Ureter (tissue), 1 donor: ENCODE measurements around the gene MAML2. TPM values are rescaled to one million over a fixed set of nuclear protein-coding genes. Genes with fewer than 3 reads are reported as not detected.

Experiments used
- DNase-seq: peaks from one replicate; pipeline ENCODE4 v3.0.0-alpha.2; 2020; ENCODE audit warnings: low spot score
- total RNA-seq: library from RNA; stranded (reverse); gene quantifications from one replicate; pipeline ENCODE4 v1.2.4, GENCODE V29; 2023
- donor health status: DM: yes; HTN: yes; CAD: no.

Gene MAML2
- total RNA-seq, 1 donor from 2014 or later: 35.8 TPM

DNA sequence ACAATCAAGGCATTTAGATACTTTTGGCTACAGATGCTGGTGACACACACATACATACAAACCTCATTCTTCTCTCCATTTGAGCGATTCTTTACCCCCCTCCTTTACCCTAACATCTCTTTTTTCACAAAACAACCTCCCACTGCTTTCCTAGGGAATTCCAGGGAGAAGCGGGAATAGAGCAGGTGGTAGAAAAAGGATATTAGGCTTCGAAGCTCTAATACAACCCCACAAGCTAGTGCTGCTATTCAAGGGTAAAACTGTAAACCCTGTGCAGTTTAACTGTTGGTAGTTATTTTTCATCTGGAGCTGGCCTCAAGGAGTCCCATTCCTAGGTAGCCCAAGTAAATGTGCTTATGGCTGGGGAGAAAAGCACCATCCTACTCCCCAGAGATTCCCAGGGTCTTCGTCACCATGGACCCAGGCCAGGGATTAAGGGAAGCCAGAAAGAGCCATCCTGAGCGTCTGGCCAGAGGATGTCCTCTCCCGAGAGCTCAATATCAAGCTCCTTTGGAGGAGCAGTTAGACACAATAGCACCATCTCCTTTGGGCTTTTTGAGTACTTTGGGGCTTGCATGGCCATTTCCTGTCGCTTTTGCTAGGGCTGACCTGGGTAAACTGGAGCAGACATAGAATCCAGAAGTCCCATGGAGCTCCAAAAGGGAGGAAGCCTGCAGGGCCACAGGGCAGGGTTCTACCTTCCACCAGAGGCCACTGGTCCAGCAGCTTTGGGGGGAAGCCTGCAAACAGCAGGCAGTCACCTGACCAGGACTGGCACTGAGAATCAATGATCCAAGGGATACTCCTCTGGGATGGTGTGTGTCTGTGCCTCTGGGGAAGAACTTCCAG, 3.1 kb downstream of the MAML2 start:
- no peak for DNase-seq

DNA sequence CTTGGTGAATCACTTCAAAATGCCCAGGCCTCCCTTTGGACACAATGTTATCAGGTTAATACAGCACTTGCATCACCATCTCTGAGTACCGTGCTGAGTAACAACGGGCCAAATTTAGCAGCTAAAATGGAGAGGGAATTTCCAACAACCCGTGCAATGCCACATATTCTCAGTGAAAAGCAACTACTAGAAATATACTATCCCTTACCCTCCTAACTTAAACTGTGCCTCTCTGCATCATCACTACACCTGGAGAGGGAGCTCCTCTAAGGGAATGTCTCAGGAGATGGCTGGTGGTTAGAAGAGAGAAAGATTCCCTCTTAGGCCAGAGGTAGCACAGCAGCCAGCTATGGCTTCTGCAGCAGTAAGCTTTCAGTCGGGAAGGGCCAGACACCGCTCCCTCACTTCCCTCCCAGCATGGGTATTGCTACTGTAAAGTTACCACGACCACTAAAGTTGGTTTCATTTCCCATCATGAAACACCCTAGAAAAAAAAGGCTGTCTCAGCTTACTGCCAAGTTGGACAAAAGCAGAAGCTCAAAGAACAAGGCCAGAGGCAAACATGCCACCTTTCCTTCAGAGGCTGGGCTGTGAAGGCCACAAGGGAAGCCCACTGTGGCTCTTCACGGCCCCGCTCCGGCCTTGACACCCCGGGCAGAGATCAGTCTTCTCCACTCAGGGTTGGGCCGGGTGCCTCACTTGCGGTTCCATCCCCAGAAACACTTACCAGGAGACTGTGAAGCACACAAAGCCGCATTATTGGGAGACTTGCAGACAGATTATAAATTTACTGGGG, 3.9 kb downstream of the MAML2 start:
- DNase-seq: no peak

DNA sequence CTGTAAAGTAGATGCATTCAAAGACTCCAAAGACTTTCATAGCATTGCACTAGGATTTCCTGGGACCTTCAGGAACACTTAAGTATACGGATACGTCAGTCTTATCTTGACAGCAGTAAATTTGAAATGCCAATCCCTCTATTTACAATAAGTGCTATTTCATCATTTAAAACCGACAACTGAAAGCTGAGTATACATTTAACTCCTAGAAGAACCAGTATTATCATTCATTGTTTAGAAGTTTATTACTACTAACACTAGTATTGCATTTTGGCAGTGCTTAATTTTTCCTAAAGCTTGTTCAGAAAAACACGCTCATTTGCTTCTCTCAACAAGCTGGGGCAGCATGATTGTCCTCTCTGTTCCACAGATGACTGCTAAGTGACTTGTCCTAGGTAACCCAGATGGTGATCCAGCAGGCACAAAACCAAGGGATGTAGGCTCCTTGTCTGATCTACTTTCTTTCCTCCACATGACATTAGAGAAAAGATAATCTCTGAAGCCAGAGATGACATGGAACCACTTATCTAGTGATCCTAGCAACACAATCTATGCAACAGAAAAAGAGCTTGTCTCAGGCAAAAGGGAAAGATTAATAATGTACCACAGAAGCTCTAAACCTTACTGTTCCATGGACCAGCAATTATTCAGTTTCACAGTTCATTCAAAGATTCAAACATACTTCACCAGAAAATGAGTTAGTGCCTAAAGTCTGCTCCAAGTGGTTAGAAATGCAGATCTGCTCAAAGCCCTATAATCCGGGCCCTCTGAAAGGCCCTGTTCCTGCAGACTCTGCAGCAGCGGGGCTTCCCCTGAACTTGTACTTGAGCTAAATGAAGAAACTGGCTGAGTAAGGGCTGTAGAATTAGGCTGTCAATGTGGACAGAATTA, 5.2 kb downstream of the MAML2 start:
- no peak for DNase-seq

DNA sequence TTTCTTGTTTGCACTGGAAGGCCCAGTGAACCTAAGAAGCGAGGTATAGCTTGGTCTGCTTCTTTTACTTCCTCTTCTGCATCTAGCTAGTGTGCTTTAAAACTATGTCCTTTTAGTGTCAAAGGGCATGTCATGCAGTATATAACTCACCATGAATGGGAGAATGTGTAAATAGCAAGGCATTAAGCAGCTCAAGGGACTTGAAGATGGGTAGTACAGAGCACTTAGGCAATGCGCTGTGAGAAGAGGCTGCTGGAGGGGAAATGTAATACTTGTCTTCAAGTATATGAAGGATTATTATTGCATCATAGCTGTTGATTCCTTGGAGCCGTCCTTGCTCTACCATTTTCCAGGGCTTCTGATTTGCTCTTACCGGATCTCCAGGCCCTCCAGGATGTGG, 7.6 kb downstream of the MAML2 start:
- DNase-seq: no peak

DNA sequence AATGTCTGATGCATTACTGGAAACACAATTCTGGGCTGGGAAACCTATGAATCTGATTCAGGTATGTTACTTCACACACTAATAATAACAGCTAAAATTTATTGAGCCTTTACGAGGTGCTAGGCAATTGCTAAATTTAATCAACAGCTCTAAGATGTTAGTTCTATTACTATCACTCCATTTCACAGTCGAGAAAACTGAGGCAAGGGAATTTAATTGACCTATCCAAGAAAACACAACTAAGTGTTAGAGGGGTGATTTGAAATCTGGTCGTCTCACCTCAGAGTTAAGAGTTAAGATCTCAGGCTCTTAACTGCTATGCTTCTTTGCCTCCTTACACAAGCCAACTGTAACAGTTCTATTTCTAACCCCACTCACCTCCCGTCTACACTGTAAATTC, 8.8 kb downstream of the MAML2 start:
- DNase-seq: no peak

DNA sequence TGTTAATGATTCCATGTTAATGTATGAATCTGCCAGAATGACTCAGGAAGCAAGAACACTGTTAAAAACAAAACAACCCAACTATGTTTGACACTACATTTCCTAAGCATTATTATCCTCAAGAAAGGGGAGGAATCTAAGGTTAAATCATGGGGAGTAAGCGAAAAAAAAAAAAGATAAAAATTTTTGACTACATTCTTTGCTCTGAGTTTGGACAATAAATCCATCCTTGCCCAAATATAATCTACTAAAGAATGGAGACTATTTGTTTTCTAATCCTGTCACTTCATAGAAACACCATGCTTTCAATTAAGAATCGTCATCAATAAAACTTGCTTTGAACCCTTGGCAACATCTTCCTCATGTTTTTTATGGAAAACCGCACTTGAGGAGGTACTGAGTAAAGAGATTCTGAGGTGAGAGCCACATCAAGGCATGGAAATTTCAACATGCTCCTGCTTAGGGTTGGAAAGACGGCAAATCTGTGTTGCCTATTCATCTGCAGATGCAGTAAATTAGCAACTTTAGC, 9.7 kb downstream of the MAML2 start:
- DNase-seq: no peak

DNA sequence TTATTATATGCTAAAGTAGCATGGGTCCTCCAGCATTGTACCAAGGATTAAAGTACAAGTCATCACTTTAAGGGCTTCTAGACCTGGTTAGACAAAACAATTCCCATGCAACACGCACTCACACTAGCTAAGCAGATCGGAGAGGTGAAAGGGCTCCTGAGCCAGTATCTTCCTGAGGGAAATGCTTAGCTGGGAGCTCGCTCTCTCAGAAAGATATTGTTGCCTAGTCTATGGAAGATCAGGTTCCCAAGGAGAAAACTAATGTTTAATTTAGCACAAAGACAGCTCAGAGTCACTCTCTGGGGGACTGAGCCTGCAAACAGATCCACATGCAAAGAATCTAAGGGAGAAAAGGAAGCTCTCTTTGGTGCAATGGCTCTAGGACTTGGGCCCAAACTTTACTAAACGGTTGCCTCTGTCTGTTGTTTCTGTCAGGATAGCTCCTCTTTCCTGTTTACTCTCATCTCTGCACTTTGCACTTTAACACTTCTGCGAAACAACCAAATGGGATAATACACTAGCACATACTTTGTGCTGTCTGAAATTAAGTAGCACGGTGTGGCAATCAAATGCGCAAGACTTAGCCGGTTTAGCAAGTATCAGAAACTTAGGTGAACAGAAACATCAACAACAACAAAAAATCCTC, 10.7 kb downstream of the MAML2 start:
- no peak for DNase-seq

DNA sequence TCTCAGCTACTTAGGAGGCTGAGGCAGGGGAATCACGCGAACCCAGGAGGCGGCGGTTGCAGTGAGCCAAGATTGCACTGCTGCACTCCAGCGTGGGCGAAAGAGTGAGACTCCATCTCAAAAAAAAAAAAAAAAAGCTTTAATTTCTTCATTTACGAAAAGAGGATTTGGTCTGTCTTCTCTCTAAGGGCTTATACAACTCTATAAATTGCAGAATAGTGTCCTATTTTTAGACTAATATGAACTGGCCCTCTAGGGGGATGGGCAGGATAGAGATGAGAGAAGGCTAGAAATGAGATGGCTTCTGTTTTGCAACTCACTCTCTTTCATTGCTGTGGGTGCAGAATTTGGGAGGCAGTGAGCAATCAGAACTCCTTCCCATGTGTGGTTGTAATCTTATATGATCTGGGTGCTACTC, 11.3 kb downstream of the MAML2 start:
- DNase-seq: no peak

DNA sequence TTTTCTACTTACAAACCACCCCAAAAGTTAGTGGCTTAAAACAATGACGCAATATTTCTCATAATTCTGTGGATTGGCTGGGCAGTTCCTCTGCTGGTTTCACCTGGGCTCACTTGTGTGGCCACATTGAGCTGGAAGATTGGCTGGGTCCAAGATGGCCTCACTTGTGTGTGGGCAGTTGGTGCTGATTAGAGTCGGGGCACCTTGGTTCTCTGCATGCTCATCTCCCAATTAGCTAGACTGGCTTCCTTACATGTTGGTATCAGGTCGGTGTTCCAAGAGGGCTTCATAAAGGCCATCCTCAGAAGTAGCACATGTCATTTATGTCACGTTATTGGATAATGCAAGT, 12.5 kb downstream of the MAML2 start:
- no peak for DNase-seq

DNA sequence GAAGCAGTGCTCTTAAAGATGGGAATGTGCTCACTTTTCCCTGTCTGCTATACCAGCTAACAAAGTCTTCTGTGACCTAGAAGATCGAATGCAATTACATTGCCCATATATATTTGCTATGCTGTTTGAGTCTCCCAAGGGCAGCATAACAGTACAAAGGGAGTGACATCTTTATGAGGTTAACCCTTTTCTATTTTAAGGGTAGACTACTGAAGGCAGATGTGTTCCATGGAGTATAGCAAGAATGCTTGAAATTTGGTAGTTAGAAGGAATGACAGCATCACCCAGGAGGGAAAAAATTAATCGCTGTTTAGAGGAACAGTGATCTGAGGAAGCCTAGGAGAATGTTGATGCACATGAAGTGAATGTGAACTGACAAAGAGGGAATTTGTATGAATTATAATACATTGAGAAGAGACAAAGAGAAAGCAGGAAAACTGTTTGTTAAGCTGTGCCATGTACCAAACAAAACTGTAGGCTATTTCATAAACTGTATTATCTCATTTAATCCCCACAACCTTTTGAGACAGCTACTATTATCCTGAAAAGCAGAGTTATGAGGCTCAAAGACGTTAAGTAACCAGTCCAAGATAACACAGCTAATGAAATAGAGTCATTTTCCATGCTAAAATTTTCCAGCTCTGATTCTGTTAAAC, 13.0 kb downstream of the MAML2 start:
- DNase-seq: no peak

DNA sequence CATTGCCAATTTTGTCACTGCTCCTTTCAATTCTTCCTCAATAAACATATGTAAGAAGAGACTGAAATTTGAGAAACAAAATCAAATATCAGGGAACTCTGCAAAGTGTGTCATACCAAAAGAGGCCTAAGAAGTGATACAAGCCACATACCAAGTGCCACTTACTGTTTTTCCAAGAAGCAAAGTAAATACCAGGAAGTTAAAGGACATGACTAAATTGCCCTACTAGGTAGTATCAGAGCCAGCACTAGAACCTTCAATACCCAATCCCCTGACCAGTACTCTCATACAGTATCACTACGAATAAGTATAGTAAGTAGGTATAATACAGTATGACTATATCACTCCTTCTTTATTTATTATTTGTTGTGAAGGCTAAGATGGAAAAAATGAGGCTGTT, 13.6 kb downstream of the MAML2 start:
- no peak for DNase-seq

DNA sequence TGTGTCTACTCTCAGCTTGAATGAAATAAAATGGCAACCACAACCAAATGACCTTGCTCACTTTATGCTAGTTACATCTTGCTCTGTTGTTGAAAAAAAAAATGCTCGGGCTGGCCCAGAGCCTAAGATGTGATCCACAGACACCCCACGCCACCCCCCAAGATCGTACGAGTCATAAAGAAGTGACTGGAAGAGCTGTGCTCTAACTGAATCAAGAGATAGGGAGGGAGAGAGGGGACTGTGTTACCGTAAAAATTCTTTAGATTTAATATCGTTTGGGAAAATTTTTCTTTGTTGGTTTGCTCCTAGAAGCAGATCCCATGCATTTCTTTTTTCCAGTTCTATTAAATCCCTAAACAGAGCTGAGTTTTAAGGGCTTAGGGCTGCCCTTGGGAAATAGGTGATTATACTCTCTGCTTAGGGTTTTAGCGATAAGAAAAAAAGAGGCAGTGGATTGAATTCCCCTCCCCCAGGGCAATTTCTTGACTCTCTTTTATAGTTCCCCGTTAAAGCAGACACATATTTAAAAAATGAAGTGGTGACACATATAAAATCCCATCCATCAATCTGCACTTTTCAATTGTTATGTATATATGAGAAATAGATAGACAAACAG, 14.5 kb downstream of the MAML2 start:
- DNase-seq: no peak

DNA sequence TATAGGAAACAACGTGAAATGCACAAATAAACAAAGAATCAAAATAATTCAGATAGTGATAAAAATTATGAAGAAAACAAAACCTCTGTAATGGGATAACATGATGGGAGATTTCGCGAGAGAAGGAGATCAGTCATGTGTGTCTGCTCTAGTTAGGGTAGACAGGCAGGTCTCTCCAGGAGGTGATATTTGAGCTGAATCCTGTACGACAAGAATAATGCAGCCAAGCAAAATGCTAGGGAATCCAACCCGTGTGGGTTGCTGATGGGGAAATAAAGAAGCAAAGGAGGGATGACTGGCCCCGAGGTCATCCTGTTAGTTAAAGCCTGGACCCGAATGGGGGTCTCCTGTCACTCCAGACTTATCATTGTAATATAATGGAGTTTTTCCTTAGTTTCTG, 16.0 kb downstream of the MAML2 start:
- no peak for DNase-seq

DNA sequence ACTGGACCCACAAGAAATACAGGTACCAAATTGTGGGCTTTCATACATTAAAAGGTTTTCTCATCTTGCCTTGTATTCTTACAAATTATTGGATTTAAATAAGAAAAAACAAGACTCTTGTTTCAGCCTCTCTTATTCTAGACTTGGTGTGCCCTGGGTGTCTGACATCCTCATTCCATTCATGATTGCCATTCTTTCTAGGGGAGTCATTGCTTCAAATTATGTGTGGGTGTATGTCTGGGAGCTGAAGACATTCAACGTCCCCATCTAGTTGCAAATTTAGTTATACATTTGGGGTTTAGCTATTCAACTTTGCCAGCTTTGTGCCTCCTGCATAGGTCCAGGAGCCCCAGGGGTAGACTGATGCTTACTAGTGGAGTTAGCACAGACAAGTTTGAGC, 18.1 kb downstream of the MAML2 start:
- no peak for DNase-seq

DNA sequence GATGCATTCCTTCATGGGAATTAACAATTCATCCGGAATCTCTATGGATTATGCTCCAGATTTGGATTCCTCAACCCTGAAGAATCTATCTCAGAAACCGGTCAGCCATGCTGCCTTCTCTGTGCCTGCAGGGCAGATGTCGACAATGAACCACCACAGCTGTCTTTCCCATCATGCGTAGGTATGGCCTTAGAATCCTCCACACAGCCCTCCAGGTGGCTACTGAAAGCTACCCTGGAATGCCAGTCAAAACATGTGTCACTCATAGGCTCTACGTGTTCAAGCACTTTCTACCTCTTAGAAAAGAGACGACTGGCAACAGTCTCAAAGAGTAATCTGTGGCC, 19.4 kb downstream of the MAML2 start:
- DNase-seq: no peak

DNA sequence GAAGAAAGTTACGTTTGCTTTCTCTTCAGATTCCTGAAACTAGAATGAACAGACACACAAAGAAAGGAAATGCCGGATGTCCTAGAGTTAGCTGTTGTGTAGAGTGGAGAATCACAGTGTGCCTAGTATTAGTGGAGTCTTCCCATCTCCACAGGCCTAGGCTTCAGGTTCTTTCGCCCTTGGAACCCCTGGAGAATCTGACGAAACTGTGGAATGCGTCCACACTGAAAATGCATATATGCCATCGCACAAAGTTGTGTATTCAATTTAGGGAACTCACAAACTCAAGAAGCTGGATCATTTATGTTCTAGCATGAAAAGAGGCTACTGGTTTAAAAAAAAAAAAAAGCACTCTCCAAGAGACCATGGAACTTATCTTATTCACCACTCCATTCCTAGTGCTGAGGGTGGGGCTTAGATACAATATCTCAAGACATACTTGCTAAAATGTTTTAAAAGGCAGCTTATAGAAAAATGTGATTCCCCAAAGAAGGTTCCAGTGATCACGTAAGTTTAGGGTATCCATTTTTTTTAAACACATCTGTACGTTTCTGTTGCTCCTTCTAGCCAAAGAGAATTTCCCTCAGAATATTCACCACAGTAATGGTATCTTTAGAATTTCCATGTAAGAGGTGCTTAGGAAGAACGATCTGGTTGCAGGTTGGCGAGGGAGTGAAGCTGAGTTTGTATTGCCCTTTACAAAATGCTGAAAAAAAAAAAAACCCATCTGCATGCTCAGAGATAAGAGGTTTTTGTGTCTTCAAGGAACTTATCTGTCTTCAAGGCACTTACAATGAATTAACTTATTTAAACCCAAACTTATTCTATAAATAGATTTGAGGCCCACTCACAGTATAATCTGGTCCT, 20.0 kb downstream of the MAML2 start:
- no peak for DNase-seq

DNA sequence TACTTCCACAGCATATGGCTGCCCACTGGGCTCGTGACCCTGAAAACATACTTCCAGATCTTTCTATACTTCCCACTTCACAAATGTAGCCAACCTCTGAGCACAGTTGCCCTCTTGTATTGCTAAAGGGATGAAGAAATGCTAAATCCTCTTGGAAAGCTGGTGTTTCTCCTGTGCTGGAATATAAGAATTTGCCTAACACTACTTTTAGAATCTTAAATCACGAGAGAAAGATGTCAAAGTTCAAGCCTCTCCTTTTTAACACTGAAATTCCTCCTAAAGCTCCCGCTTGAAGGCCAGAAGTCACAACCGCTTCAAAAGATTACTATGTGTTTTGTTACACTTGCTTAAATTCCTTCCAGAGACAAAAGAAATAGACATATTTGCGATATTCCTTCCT, 21.9 kb downstream of the MAML2 start:
- DNase-seq: no peak

DNA sequence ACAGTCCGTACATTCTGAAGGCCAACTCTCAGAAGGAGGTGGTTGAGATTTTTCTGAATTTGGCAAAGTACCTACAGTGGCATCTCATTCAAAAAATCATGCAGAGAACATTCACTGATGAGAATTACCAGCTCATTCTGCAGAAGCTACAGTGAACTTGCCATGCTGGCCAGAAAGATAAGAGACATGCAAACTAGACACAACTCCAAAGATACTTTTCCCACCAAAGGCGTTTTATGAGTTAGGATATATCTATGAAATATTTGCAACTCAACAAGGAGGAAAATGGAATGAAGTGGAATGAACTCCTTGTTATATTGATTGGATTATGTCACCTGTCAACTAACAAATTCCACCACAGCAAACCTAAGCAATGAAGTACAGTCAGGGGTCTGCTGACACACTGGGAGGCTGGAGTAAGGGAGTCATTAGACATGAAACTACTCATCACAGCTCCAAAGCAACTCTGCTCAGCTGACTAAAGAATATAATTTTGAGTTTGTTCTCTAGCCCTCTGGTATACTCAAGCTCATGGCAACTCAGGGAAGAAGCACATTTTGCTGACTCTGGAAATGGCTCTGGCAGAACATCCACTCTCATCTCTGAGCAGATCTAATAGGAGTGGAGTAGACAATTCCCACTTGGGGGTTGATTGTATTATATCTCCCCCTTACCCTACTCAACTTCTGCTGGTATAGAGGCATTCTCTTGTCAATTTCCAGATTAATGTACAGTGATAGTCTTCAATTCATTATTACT, 22.9 kb downstream of the MAML2 start:
- DNase-seq: no peak

DNA sequence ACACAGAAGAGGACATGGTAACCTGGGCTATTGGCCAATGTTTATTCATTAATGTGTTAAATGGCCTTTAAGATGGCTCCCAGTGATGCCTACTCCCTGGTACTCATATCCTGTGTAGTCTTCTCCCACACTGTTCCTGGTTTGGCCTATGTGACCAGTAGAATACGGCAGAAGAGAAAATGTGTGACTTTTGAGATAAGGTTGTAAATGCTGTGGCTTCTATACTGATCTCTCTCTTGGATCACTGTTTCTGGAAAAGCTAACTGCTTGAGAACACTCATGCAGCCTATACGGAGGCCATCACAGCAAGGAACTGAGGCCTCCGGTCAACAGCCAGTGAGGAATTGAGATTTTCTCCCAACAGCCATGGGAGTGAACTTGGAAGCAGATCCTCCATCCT, 24.1 kb downstream of the MAML2 start:
- DNase-seq: no peak
